ENCODE results near the gene SOS1.

GRCh38 chr2:38933653-38934052 lies 187.2 kb downstream of the SOS1 start:
- TF ChIP-seq RAD21 (IDR thresholded peaks at IDR 0.05) (no peak), FOXA1 (IDR thresholded peaks at IDR 0.05) (no peak), YY1 (IDR thresholded peaks at IDR 0.05) (no peak)
- TF ChIP-seq, protein P1, sequence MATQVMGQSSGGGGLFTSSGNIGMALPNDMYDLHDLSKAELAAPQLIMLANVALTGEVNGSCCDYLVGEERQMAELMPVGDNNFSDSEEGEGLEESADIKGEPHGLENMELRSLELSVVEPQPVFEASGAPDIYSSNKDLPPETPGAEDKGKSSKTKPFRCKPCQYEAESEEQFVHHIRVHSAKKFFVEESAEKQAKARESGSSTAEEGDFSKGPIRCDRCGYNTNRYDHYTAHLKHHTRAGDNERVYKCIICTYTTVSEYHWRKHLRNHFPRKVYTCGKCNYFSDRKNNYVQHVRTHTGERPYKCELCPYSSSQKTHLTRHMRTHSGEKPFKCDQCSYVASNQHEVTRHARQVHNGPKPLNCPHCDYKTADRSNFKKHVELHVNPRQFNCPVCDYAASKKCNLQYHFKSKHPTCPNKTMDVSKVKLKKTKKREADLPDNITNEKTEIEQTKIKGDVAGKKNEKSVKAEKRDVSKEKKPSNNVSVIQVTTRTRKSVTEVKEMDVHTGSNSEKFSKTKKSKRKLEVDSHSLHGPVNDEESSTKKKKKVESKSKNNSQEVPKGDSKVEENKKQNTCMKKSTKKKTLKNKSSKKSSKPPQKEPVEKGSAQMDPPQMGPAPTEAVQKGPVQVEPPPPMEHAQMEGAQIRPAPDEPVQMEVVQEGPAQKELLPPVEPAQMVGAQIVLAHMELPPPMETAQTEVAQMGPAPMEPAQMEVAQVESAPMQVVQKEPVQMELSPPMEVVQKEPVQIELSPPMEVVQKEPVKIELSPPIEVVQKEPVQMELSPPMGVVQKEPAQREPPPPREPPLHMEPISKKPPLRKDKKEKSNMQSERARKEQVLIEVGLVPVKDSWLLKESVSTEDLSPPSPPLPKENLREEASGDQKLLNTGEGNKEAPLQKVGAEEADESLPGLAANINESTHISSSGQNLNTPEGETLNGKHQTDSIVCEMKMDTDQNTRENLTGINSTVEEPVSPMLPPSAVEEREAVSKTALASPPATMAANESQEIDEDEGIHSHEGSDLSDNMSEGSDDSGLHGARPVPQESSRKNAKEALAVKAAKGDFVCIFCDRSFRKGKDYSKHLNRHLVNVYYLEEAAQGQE (IDR thresholded peaks at IDR 0.05), result no peak
- TF ChIP-seq, protein P2, sequence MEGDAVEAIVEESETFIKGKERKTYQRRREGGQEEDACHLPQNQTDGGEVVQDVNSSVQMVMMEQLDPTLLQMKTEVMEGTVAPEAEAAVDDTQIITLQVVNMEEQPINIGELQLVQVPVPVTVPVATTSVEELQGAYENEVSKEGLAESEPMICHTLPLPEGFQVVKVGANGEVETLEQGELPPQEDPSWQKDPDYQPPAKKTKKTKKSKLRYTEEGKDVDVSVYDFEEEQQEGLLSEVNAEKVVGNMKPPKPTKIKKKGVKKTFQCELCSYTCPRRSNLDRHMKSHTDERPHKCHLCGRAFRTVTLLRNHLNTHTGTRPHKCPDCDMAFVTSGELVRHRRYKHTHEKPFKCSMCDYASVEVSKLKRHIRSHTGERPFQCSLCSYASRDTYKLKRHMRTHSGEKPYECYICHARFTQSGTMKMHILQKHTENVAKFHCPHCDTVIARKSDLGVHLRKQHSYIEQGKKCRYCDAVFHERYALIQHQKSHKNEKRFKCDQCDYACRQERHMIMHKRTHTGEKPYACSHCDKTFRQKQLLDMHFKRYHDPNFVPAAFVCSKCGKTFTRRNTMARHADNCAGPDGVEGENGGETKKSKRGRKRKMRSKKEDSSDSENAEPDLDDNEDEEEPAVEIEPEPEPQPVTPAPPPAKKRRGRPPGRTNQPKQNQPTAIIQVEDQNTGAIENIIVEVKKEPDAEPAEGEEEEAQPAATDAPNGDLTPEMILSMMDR (IDR thresholded peaks at IDR 0.05; ENCODE audit: low read depth, low read length, missing input control), result no peak
